Left hindlimb (tissue), 1 donor: ENCODE measurements around the gene TPM2.
A peak's percentile ranks its signal among the peaks of the same experiment; 100 is the strongest.

Experiments used
- DNase-seq: peaks from one replicate; pipeline ENCODE4 v3.0.0-alpha.2; 2018

Gene TPM2

DNA sequence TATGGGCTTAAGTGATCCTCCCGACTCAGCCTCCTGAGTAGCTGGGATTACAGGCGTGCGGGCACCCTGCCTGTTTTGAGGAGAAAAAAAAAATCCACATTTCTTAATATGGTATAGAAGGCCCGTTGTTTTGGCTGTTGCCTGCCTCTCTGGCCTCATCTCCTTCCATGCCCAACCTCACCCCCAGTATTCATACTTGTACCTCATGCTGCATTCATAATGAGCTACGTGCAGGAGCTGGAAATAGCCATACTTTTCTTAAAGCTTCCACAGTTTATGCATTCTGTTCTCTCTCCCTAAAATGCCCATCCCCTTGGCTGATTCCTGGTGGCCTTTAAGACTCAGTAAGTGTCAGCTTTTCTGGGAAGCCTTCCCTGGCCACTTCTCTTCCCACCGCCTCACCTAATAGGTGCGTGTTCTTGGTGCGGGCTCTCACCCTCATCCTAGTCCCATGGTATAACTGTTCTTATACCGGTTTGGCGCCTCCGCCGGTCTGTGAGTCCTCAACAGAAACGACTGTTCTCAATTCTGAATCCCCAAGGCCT lies 2.1 kb upstream of the TPM2 start:
- DNase-seq: no peak

- no peak for DNase-seq
Observed at GRCh38 chr9:35691334-35691650, 1.6 kb upstream of the TPM2 start.

DNA sequence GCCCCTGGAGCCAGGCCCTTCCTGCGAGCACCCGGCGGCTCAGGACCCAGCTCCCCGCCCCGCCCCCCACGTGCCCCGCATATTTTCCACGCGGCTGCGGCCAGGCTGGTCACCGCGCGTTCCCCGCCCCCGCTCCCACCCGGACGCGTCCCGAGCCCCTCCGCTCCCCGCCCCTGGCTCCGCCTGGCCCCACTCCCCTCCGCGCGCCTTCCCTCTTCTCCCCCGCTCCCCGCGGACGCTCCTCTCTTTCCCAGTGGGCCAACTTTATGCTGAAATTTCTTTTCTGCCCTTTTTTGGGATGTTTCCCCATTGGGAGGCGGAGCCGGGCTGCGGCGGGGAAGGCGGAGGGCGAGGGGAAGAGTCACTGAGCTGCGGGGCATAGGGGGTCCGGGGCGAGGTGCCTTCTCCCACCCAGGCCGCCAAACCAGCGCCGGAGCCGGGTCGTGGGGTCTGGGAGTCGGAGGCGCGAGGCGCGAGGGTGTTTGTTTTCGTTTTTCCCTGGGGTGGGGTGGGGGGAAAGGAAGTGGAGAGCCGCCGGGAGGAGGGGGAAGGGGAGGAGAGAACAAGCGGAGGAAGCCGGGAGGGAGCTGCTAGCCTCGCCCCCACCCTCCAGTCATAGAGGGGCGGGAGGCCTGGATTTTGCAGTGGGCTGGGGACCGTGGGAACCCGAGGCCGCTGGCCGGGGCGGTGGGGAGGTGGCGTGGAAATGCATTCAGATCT lies 1.0 kb upstream of the TPM2 start:
- peak; percentile 89 for DNase-seq

DNA sequence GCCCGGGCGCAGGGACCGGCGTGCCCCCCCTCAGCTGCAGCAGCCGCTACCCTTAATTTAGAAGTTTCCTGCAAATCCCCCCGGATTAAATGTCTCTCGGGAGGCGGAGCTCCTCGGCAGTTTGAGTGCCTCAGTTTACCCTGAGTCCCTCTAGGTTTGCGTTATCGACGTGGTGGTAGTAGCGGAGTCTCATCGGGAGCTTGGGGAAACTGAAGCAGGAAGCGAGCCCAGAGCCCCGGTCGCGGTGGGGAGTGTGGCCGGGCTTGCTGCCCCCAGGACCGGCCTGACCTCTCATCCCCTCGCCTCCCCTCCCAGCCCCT lies 529 bp upstream of the TPM2 start:
- no peak for DNase-seq

GRCh38 chr9:35688558-35689541 lies 875 bp downstream of the TPM2 start:
- DNase-seq: no peak

GRCh38 chr9:35687972-35688557 lies 1.7 kb downstream of the TPM2 start:
- no peak for DNase-seq

GRCh38 chr9:35687306-35687705 lies 2.4 kb downstream of the TPM2 start:
- no peak for DNase-seq

- DNase-seq: no peak
Observed at GRCh38 chr9:35686222-35687203, 3.2 kb downstream of the TPM2 start.

GRCh38 chr9:35685506-35685905 lies 4.2 kb downstream of the TPM2 start:
- DNase-seq: no peak

DNA sequence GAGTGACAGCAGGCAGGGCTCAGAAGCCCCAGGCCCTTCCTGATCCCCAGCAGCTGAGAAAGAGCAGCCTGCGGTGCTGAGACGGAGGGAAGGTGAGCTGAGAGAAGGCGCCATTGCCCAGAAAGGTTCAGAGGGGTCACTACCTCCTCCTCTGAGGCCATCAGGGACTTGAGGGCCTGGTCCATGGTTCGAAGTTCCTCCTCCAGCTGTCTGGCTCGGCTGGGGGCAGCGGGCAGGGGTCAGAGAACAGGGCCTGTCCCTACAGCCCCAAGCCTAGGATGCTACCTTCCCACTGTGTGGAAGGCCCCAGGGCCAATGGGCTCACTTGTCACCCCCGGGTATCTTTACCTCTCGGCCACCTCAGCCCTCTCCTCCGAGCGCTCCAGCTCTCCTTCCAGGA lies 4.8 kb downstream of the TPM2 start:
- no peak for DNase-seq

- no peak for DNase-seq
Observed at GRCh38 chr9:35683323-35683722, 6.4 kb downstream of the TPM2 start.

DNA sequence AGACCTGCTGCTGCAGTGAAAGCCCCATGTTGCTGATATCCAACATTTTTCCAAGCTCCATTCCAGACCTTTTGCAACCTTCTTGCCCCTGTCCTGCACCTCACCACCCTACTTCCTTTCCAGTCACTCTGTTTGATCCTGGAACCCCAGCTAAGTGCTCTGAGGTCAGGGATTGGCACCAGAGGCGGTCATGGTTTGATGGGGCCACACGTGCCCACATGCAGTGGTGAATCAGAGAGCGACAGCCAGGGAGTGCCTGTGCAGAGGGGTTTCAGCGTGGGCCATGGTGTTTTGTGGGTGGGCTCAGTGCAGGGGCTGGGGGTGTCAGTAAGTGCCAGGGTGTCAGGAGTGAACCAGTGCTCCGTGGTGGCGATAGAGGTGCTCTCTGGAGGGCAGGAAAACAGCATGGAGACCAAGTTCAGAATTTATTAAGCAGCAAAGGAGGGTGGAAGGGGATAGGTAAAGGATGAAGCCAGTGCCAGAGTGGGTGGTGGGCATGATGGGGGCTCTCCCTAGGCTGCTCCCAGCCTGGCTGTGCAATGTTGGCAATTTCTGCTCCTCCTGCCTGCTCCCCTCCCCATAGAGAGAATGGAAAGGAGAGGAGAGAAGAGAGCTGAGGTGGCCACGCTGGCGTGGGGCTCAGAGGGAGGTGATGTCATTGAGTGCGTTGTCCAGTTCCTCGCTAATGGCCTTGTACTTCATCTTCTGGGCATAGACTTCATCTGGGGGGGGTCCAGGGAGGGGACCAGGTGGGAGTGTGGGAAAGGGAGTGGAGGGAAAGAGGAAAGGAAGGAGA lies 7.0 kb downstream of the TPM2 start:
- no peak for DNase-seq

DNA sequence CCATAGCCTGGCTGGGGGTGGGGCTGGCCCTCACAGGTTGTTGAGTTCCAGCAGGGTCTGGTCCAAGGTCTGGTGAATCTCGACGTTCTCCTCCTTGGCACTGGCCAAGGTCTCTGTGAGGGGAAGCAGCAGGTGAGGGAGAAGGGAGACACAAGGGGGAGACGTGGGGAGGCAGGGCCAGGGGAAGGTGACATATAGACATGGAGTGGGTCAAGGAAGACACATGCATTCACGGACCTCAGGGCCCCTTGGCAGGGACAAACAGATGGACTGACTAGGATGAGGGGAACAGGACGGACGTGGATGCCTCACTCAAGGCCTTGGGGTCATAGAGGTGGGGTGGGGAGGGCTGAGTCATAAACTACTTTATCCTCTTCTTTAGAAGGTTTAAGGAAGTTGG lies 7.7 kb downstream of the TPM2 start:
- DNase-seq: no peak

DNA sequence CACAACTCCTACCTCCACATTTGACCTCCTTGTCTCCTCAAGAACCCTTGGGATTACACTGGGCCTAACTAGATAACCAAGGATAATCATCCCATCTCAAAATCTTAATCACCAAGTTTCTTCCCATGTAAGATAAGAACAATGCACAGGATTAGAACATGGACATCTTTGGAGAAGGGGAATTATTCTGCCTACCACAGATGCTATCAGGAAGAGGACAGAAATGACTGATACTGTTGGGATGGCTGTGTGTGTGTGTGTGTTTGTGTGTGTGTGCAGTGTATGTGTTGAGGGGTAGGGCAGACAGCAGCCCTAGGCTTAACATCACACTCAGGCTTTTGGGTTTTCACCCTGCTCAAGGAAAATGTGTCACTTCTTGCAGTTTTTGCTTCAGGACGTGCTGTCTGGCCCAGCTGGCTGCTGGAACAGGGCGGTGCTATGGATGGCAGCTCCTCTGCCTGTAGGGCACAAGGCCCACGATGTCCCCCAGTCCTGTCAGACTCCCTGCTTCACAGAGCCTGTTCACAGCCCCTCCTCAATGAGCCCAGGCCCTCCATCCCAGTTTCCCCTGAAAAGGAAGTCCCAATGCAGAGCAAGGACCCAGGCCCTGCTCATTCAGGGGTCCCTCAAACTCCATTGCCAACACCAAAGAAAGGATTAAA lies 8.3 kb downstream of the TPM2 start:
- DNase-seq: no peak

- DNase-seq: no peak
Observed at GRCh38 chr9:35680331-35681105, 9.2 kb downstream of the TPM2 start.

DNA sequence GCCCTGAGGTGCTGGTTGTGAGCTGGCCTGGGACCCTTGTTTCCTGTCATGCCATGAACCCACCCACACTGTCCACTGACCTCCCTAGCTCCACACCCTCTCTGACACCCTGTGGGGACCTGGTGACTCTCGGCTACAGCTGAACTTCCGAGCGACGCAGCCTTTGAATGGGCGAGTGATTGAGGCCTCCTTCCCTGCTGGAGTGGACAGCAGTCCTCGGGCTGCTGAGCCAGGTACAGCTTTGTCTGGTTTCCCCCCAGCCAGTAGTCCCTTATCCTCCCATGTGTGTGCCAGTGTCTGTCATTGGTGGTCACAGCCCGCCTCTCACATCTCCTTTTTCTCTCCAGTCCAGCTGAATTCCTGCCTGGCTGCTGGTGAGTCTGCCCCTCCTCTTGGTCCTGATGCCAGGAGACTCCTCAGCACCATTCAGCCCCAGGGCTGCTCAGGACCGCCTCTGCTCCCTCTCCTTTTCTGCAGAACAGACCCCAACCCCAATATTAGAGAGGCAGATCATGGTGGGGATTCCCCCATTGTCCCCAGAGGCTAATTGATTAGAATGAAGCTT lies 9.9 kb downstream of the TPM2 start:
- no peak for DNase-seq

DNA sequence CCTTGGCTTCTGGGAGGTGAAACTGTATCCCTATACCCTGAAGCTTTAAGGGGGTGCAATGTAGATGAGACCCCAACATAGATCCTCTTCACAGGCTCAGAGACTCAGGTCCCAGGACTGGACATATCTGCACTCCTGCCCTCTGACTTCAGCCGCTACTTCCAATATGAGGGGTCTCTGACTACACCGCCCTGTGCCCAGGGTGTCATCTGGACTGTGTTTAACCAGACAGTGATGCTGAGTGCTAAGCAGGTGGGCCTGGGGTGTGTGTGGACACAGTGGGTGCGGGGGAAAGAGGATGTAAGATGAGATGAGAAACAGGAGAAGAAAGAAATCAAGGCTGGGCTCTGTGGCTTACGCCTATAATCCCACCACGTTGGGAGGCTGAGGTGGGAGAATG lies 10.6 kb downstream of the TPM2 start:
- DNase-seq: no peak

GRCh38 chr9:35675732-35676392 lies 13.9 kb downstream of the TPM2 start:
- peak; percentile 82 for DNase-seq

DNA sequence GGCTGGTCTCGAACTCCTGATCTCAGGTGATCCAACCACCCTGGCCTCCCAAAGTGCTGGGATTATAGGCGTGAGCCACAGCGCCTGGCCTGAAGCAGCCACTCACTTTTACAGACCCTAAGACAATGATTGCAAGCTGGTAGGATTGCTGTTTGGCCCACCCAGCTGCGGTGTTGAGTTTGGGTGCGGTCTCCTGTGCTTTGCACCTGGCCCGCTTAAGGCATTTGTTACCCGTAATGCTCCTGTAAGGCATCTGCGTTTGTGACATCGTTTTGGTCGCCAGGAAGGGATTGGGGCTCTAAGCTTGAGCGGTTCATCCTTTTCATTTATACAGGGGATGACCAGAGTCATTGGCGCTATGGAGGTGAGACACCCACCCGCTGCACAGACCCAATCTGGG lies 14.5 kb downstream of the TPM2 start:
- DNase-seq: no peak

GRCh38 chr9:35674025-35674361 lies 15.7 kb downstream of the TPM2 start:
- no peak for DNase-seq
